ENCODE measurements around the gene GALNT1.
A peak's percentile ranks its signal among the peaks of the same experiment; 100 is the strongest.

GALNT1 gene

DNA sequence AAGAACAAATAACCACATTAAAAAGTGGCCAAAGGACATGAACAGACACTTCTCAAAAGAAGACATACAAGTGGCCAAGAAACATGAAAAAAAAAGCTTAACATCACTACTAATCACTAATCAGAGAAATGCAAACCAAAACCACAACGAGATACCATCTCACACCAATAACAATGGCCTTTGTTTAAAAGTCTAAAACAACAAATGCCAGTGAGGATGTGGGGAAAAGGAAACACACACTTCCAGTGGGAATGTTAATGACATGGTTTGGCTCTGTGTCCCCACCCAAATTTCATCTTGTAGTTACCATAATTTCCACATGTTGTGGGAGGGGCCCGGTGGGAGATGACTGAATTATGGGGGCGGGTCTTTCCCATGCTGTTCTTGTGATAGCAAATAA, 147.1 kb downstream of the GALNT1 start:
- no peak for DNase-seq

DNA sequence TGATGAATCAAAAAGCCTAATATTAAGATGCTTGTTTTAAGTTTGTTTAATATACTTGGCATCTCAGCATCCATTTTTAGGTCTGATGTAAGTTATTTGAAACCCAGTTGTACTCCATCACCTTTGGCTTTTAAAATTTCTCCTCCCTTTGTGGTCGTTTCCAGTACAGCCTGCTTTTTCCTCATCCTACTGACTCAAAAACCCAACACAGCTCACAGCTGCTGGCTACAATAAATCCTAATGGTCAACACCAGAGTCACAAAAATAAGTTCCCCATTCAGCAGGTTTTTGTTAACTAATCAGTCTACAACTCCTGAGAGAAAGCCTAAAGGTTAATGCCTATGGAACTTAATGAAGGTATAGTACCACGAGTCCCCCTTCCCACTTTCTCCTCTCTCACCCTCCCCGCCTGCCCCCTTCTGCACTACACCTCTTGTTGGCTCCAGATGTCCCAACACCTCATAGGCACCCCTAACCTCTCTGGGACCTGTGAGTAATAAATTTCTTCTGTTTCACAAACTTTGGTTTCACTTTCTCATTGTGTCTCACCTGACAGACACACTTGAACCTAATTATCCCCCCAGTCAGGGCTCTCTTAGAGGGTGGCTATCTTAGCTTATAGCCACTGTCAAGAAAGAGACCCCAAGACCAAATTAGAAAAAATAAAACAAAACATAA, 148.6 kb downstream of the GALNT1 start:
- peak; percentile 12 for DNase-seq

DNA sequence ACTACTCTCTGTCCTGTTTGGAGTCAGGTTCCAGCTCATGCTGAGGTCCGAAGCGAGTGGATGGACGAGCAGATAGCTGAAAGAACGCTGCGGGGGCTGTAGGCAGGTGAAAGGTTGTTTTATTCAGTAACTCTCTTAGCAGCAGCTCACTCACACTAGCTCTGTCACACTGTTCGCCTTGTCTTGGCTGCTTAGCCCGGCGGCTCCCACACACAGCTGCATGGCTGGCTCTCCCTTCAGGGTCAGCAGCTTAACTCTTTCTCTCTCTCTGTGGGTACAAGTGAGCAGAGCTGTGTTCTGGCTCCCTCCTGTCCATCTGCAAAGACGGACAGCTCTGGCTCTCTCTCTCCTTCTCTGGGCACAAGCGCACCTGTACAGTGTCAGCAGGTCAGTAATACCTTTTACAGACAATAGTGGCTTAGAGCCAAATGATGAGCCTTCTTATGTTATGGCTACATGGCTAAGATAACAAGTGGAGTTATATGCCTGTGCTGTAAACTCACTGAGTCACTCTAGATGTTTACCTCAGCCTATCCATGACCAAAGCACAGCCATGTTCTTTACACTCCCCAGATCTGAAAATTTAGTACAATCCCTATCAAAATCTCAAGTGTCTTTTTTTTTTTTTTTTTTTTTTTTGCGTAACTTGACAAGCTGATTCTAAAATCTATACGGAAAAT, 149.3 kb downstream of the GALNT1 start:
- DNase-seq = peak; percentile 17

DNA sequence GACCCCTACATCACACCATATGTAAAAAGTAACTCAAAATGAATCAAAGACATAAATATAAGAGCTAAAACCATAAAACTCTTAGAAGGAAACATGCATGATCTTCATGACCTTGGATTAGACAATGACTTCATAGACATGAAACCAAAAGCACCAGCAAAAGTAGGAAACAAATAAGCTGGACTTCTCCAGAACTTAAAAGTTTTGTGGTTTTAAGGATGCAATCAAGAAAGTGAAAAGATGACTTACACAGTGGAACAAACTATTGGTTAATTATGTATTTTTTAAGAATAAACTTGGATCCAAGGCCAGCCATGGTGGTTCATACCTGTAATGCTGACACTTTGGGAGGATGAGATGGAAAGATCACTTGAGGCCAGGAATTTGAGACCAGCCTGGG, 150.2 kb downstream of the GALNT1 start:
- no peak for DNase-seq

DNA sequence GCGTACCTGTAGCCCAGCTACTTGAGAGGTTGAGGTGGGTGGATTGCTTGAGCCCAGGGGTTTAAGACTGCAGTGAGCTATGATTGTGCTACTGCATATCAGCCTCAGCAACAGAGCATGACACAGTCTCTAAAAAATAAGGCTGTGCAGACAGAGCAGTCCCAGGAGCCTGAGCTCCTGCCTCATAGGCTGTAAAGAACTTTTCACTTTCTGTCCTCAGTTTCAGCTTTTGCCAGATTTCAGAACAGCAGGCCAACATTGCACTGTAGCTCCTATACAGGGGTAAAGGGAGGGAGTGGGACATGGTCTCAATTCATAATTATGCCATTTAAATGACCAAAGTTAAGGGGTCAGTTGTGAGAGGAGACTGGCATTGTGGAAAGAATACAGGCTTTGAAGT, 150.6 kb downstream of the GALNT1 start:
- DNase-seq = no peak

DNA sequence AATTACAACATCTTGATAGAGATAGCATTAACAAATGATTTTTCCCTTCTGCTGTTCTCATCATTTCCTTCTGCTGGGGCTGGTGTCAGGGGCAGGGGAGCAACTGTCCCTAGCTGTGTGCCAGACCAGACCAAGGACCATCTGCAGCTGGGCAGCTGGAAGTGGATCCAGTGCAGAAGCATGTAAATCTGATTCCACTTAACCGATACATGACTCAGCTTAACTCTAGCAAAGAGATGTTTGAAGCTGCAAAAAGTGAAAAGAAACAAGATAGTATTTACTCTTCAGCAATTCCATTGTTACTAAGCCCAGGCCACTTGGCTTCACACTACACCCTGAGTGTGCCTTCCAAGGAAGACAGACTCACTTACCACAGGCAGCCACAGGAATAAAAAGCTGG, 151.1 kb downstream of the GALNT1 start:
- DNase-seq = no peak

DNA sequence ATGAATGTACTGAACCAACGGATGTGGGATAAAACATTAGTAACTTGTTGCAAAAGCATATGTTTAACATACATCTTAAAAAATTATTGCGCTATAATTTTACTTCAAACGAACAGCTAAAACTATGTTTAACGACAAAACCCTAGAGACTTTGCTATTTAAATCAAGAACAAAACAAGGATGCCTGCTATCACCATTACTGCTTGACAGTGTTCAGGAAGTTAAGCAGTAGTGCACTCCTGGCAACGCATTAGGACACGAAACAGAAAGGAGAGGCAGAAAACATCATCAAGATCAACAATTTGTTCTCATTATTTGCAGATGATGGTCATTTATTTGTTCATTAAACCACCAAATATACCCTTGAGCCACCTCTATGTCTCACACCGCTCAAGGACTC, 151.9 kb downstream of the GALNT1 start:
- DNase-seq = no peak

DNA sequence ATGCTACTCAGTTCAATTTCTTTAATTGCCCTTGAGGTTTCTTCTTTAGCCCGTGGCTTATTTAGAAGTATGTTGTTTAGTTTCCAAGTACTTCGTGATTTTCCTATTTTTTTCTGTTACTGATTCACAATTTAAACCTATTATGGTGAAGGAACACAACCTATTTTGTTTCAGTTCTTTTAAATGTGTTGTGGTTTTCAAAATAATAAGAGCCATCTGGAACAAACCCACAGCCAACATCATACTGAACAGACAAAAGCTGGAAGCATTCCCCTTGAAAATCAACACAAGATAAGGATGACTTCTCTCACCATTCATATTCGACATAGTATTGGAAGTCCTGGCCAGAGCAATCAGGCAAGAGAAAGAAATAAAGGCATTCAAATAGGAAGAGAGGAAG, 155.2 kb downstream of the GALNT1 start:
- DNase-seq = no peak

DNA sequence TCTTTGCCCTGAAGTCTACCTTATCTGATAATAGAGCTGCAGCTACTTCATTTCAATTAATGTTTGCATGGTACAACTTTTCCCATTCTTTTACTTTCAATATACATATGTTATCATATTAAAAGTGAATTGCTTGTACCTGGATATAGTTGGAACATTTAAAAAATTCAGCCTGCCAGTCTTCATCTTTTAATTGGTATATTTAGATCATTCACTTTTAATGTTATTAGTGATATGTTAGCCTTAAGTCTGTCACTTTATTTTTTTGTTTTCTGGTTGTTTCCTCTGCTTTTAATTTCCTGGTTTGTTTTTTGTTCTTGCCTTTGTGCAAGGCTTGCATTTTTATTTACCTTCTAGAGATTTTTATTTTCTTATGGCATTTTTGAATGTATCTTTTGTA, 158.2 kb downstream of the GALNT1 start:
- no peak for DNase-seq

DNA sequence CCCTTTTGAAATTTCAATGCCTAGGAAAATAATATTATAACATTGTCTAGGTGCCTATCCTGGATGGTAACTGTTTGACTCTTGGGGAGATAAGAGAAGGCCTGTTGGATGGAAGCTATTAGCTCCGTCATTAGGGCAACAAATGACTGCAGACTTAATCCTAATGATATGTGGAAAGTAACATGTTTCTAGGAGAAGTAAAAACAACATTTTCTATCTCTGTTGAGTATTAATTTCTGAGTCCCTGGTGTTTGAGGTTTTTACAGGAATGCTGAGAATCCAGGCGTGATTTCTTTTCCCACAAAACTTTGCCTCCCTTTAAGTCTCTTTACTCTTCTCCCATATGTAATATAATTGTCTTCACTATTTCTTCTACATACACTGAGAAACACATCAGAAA, 159.1 kb downstream of the GALNT1 start:
- no peak for DNase-seq

DNA sequence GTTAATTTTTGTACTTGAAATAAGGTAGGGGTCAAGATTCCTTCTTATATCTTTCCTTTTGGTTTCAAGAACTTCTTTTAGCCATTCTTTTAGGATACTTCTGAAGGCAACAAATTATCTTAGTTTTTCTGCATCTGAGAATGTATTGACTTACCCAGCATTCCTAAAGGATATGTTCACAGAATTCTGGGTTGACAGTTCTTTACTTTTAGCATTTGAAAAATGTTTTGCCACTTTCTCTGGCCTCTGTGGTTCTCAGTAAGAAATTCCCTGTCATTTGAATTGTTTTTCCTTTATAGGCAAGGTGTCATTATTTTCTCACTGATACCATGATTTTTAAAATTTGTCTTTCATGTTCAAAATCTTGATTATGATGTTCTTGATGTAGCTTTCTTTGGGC, 162.4 kb downstream of the GALNT1 start:
- DNase-seq = no peak

DNA sequence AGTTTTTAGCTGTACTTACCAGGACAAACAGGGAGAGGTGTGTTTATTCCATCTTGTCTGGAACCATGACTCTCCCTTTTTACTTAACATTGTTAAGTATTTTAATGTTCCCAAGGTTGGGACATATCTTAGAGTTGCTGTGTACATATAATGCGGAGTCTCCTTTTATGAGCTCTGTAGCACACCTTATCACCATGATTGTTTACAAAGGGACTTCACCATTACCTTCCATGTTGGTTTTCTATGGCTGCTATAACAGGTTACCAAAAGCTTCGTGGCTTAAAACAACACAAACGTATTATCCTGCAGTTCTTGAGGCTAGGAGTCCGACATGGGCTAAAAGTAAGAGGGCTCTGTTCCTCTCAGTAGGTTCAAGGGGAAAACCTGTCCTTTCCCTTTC, 164.3 kb downstream of the GALNT1 start:
- DNase-seq = no peak

DNA sequence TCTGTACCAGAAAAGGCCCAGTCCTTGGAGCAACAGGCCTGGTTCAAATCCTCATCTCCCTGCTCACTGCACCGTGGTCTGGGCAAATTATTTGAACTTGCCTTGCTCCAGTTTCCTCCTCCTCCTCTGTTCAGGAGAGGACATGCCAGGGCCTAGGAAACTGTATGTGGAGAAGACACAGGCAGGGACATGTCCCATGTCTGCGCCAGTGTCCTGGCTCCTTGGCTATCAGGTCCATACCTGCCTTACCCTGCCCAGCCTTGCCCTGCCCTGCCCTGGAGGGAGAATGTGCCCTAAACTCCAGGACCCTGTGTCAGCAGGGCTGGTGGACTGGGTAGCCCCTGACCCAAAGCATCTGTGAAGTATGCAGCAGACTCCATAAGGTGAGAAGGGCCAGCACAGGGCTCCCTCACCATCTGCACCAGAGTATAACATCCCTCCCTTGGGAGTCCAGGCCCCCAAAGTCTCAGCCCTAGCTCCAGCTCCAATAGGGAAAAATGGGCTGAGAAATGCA, 165.3 kb downstream of the GALNT1 start:
- no peak for DNase-seq

DNA sequence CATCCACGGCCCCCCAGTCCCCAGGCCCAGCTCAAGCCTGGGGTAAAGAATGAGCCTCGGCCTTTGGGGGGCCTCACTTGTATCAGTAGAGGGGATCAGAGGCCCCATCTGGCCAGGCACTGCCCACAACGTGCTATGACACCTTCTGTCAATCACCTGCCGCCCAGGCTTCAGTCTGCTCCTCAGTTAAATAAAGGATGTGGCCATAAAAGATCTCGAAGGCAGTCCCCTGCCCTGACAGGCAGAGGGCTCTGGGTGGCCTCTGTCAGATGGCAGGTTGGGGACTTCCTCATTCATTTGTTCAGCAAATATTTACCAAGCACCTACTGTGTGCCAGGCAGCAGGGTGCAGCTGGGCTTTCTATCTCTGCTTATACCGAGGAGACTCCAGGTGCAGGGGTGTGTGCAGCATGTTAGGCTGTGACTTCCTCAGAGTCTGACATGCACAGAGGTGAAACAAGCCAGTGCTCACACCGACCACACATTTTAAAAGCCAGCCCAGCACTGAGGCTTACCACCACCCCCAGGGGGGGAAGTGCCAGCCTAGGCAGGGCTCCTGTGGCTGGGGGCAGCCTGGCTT, 166.4 kb downstream of the GALNT1 start:
- DNase-seq = no peak

DNA sequence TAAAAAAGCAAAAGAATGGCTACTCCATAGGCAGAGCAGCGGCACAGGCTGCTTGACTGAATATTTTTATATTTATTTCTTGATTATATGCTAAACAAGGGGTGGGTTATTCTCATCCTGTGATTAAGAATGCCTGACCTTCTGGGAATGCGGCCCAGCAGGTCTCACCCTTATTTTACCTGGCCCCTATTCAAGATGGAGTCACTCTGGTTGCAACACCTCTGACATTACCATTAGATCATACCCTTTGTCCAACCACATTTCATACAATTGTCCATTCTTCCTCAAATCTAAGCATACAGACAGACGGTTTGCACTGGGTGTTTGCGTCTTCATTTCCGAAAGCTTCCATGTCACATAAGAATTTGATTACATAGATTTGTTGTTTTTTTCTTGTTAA, 168.2 kb downstream of the GALNT1 start:
- DNase-seq = no peak

DNA sequence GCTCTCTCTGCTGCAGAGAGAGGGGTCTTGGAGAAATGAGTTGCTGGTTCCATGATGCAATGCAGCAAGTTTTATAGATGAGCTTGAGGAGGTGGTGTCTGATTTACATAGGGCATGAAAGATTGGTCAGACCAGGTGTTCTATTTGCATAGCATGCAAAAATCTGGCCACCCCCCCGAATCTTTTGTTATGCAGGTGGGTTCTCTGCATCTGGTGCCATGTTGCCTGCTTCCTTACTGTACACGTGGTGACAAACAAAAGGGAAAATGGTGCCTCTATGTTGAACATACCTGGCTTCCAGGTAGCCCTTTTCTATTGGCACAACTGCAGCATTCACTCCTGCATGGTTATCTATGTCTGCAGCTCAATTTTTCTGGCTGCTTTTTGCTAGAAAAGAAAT, 169.4 kb downstream of the GALNT1 start:
- DNase-seq = no peak

DNA sequence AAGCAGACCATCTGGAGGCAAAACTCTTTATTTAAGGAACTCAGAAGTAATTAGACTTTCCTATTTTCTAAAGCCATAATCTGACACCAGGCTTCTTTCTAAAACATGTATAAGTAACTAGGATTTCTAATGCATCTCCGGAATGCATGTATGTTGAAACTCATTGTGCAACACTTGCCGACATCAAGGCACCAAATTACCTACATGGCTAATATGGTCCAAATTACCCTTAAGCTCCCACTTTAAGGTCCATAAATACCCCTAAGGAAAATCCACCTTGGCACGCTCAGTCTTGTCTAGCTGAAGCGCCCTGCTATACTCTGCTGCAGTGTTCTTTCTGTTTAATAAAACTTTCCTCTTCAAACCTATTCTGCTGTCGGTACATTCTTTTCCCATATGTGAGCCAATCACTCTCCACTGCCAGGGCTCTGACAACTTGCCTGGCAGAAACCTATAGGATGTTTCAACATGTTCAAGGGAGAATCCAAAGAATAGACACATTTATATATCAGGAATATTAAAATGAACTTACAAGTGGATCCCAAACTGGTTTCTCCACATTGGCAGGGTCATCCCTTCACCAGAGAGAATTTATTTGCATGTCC, 171.9 kb downstream of the GALNT1 start:
- no peak for DNase-seq

DNA sequence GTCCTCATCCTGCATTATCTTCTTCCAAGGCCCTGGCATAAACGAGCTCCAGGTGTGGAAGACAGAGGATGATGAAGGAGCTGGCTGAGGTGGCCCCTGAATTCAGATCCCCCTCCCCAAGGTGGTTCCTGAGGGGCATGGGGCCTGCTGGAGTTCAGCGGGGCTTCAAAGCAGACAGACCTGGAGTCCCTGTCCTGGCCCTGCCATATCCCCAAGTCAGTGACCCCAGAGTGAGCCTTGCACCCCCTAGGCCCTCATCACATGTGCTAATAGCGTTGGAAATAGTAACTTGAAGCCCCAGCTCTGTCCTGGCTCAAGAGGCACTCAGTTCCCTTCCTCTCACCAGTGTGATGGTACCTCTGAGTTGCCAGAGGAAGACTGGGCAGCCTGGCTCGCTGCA, 172.9 kb downstream of the GALNT1 start:
- no peak for DNase-seq

DNA sequence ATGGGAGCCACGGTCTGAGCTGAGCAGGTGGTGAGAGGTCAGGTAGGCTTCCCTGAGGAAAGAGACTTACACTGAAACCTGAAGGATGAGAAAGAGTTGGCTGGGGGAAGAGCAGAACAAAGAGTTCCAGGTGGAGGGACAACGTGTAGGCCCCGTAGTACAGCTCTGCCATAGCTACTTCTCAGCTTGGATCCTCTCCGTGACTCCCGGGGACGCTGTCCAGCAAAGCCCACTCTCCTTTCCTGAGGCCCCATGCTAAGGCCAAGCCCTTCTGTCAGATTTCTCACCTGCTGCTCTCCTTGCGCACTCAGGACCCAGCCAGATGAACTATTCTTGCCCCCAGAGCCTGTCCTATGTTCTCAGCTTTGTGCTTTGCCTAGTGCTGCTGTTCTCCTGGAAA, 173.8 kb downstream of the GALNT1 start:
- no peak for DNase-seq

DNA sequence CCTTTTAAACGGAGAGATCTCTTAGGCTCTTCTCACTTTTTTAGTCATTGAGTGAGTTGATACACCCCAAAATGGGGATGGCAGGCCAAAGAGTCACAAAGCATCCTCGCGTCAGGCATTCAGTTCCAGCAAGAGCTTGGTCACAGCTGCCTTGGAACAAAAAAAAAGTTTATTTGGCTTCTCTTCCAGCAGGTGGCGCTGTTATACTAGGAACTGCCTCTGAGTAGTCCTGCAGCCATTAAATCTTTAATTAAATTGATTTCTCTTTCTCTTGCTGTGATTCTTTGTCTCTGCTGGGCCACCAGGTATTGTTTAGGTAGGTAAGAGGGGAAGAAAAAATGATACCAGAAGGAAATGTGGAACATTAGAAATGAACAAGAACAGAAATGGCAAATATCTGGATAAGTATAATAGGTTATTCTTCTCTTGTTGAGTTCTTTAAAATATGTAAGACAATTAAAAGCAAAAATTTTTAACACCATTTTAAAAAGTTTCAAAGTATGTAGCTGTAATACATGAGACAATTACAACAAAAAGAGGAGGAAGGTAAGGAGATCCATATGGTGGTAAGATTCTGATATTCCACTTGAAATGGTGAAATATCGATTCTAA, 175.1 kb downstream of the GALNT1 start:
- peak; percentile 70 for DNase-seq
